OCI-M2 (cell line): ENCODE measurements around the gene YPEL5.
A peak's percentile ranks its signal among the peaks of the same experiment; 100 is the strongest.

Experiments
- DNase-seq: peaks from one replicate; lab custom pipeline; 2025; ENCODE audit not compliant: unreplicated experiment; lab: John Stamatoyannopoulos, UW

Gene YPEL5

GRCh38 chr2:30164131-30164925, 17.5 kb downstream of the YPEL5 start:
- DNase-seq, result no peak

- peak; percentile 29 for DNase-seq
These were observed 18.3 kb downstream of the YPEL5 start for GRCh38 chr2:30165050-30165520.

- no peak for DNase-seq
These were observed 18.8 kb downstream of the YPEL5 start for GRCh38 chr2:30165617-30166016.

- no peak for DNase-seq
These were observed 25.8 kb downstream of the YPEL5 start for GRCh38 chr2:30172627-30173026.

GRCh38 chr2:30177440-30177839, 30.6 kb downstream of the YPEL5 start:
- DNase-seq, result no peak

- no peak for DNase-seq
These were observed 31.1 kb downstream of the YPEL5 start for GRCh38 chr2:30177956-30178355.

GRCh38 chr2:30178618-30179434, 32.0 kb downstream of the YPEL5 start:
- no peak for DNase-seq

- DNase-seq, result no peak
These were observed 32.7 kb downstream of the YPEL5 start for GRCh38 chr2:30179536-30179935.

- DNase-seq, result no peak
These were observed 33.4 kb downstream of the YPEL5 start for GRCh38 chr2:30180226-30180625.

- no peak for DNase-seq
These were observed 34.4 kb downstream of the YPEL5 start for GRCh38 chr2:30181176-30181575.

GRCh38 chr2:30184035-30184434, 37.2 kb downstream of the YPEL5 start:
- no peak for DNase-seq

- DNase-seq, result no peak
These were observed 38.4 kb downstream of the YPEL5 start for GRCh38 chr2:30185178-30185577.

GRCh38 chr2:30188292-30188691, 41.5 kb downstream of the YPEL5 start:
- no peak for DNase-seq

GRCh38 chr2:30190637-30191036, 43.8 kb downstream of the YPEL5 start:
- DNase-seq, result no peak

- no peak for DNase-seq
These were observed 44.3 kb downstream of the YPEL5 start for GRCh38 chr2:30191107-30191506.

- DNase-seq, result peak; percentile 45
These were observed 45.0 kb downstream of the YPEL5 start for GRCh38 chr2:30191819-30192271.

- DNase-seq, result no peak
These were observed 45.5 kb downstream of the YPEL5 start for GRCh38 chr2:30192314-30192713.

- DNase-seq, result no peak
These were observed 46.4 kb downstream of the YPEL5 start for GRCh38 chr2:30193104-30193681.

- no peak for DNase-seq
These were observed 47.6 kb downstream of the YPEL5 start for GRCh38 chr2:30194421-30194820.

GRCh38 chr2:30195016-30195415, 48.2 kb downstream of the YPEL5 start:
- no peak for DNase-seq

GRCh38 chr2:30197570-30198192, 50.9 kb downstream of the YPEL5 start:
- no peak for DNase-seq
